ENCODE data around the gene SLC14A1.
"Not testable (repeated sequence)": the region's sequence is repeated elsewhere in the genome, so short reads cannot be mapped to it uniquely, and the experiment has no call there.

Gene SLC14A1

DNA sequence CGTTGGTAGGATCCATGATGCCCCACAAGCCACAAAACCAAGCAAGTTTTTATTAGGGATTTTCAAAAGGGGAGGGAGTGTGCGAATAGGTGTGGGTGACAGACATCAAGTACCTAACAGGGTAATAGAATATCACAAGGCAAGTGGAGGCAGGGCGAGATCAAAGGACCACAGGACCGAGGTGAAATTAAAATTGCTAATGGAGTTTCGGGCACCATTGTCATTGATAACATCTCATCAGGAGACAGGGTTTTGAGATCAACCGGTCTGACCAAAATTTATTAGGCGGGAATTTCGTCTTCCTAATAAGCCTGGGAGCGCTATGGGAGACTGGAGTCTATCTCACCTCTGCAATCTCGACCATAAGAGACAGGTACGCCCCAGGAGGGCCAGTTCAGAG, 33.7 kb downstream of the SLC14A1 start:
- not testable (repeated sequence) for H3K36me3 Mint-ChIP-seq (ENCODE audit: low read depth); H3K4me1 Mint-ChIP-seq (ENCODE audit: low read depth); H3K27ac Mint-ChIP-seq; DNase-seq; H3K9me3 Mint-ChIP-seq; H3K4me3 Mint-ChIP-seq
- H3K27me3 Mint-ChIP-seq = peaks cover 24% of the 10 kb centered on the region

- no peak for DNase-seq
- Mint-ChIP-seq H3K27ac (no peak overlapping the region), H3K36me3 (ENCODE audit: low read depth) (no peaks in the 10 kb centered on the region), H3K27me3 (peaks cover 16% of the 10 kb centered on the region), H3K4me3 (no peak overlapping the region), H3K4me1 (ENCODE audit: low read depth) (peaks cover 2% of the 10 kb centered on the region), H3K9me3 (no peaks in the 10 kb centered on the region)
Measured at GRCh38 chr18:45760462-45761036, 36.6 kb downstream of the SLC14A1 start.

GRCh38 chr18:45761512-45762114, 37.6 kb downstream of the SLC14A1 start:
- Mint-ChIP-seq H3K4me3 (no peak overlapping the region), H3K36me3 (ENCODE audit: low read depth) (no peaks in the 10 kb centered on the region), H3K27me3 (peaks cover 12% of the 10 kb centered on the region), H3K9me3 (no peaks in the 10 kb centered on the region), H3K4me1 (ENCODE audit: low read depth) (peaks cover 2% of the 10 kb centered on the region), H3K27ac (no peak overlapping the region)
- DNase-seq = no peak

DNA sequence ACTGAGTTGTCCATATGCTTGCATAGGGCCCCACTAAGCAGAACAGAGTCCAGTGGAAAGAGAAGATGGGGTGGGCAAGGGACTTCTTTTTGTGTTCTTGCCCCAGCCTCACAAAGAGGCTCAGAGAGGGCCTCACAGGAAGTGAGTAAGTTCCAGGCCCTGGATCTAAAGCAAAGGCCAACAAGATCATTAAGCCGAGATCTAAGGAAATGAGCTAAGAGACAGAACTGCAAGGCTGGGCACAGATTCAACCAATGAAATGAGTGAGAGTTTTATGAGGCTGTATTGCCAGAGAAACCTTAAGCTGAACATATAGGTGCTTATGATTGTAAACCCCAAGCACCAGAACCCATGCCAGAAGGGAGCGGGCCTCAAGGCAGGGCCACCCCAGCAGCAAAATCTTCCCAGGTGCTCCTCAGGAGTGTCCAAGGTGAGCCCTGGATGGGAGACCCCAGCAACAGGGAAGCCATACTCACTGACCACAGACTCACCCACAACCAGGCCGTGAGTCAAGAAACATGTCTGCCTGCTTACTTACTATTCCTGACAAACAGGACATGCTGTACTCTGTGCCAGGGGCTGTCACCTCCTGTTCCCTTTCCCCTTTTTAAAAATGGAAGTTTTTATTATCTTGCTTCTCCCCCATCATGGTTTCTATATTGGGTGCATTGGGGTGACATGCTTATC, 40.2 kb downstream of the SLC14A1 start:
- no peaks in the 10 kb centered on the region for H3K36me3 Mint-ChIP-seq (ENCODE audit: low read depth)
- no peak overlapping the region for H3K27ac Mint-ChIP-seq
- peaks cover 1% of the 10 kb centered on the region for H3K27me3 Mint-ChIP-seq

GRCh38 chr18:45765796-45766195, 41.8 kb downstream of the SLC14A1 start:
- Mint-ChIP-seq H3K27me3 (peaks cover 11% of the 10 kb centered on the region), H3K4me3 (no peak overlapping the region), H3K27ac (no peak overlapping the region), H3K36me3 (ENCODE audit: low read depth) (no peaks in the 10 kb centered on the region), H3K9me3 (no peaks in the 10 kb centered on the region), H3K4me1 (ENCODE audit: low read depth) (peaks cover 2% of the 10 kb centered on the region)
- no peak for DNase-seq

More for the DNA sequence above, 40.2 kb downstream of the SLC14A1 start:
- Mint-ChIP-seq H3K4me1 (ENCODE audit: low read depth) (peaks cover 2% of the 10 kb centered on the region), H3K4me3 (no peak overlapping the region), H3K9me3 (no peaks in the 10 kb centered on the region)
- DNase-seq = no peak

GRCh38 chr18:45771587-45772480, 47.9 kb downstream of the SLC14A1 start:
- H3K4me1 Mint-ChIP-seq (ENCODE audit: low read depth) = peaks cover 25% of the 10 kb centered on the region
- H3K9me3 Mint-ChIP-seq = peaks cover 4% of the 10 kb centered on the region
- H3K27ac Mint-ChIP-seq = no peak overlapping the region
- no peak for DNase-seq
- H3K27me3 Mint-ChIP-seq = peaks cover 21% of the 10 kb centered on the region
- no peaks in the 10 kb centered on the region for H3K36me3 Mint-ChIP-seq (ENCODE audit: low read depth)
- H3K4me3 Mint-ChIP-seq = no peak overlapping the region

GRCh38 chr18:45774065-45774521, 50.1 kb downstream of the SLC14A1 start:
- H3K9me3 Mint-ChIP-seq = peaks cover 4% of the 10 kb centered on the region
- H3K4me1 Mint-ChIP-seq (ENCODE audit: low read depth) = peaks cover 25% of the 10 kb centered on the region
- H3K27ac Mint-ChIP-seq = no peak overlapping the region
- DNase-seq = no peak
- no peaks in the 10 kb centered on the region for H3K36me3 Mint-ChIP-seq (ENCODE audit: low read depth)
- H3K27me3 Mint-ChIP-seq = peaks cover 24% of the 10 kb centered on the region
- no peak overlapping the region for H3K4me3 Mint-ChIP-seq

DNA sequence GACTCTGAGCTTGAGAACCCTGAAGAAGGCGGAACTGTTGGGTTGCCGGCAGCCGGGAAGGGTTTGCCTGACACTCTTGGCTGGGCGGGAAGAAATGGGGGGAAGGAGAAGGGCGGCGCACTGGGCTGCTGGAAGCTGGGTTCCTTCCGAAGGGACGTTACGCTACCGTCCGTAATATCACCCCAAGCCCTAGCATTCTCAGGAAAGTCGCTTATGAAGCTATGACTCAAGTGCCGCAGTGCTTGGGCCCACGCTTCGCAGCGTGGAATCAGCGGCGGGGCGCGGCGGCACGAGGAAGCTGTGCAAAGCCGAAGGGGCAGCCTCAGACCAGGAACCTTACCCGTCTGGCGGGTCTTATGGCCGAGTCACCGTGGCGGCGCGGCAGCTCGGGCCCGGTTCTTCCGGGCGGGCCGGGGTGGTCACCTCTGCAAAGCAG, 51.3 kb downstream of the SLC14A1 start:
- H3K27ac Mint-ChIP-seq = peak overlapping the region; percentile 77
- H3K9me3 Mint-ChIP-seq = peaks cover 4% of the 10 kb centered on the region
- peak overlapping the region; percentile 82 for H3K4me3 Mint-ChIP-seq
- no peaks in the 10 kb centered on the region for H3K36me3 Mint-ChIP-seq (ENCODE audit: low read depth)
- H3K4me1 Mint-ChIP-seq (ENCODE audit: low read depth) = peaks cover 25% of the 10 kb centered on the region
- H3K27me3 Mint-ChIP-seq = peaks cover 21% of the 10 kb centered on the region
- DNase-seq = peak; percentile 83

DNA sequence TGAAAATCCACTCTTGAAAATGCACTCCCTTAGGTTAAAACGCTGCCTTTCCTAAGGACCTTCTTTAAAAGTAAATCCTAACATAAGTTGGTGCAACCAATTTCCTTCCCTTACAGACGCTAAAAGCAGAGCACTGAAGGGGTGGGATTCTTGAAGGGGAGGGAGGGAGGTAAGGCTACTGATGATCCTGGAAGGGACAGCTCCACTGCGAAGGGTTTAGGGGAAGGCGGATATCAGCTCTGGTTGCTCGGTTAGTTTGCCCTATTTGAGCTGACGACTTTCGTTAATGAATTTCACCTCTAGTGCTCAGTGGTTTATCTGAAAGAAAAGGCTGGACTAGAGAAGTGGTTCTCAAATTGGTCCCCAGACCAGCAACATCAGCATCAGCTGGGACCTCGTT, 51.8 kb downstream of the SLC14A1 start:
- DNase-seq = peak; percentile 31
- Mint-ChIP-seq H3K27me3 (peaks cover 18% of the 10 kb centered on the region), H3K4me3 (peak overlapping the region; percentile 82), H3K36me3 (ENCODE audit: low read depth) (no peaks in the 10 kb centered on the region), H3K27ac (peak overlapping the region; percentile 77), H3K4me1 (ENCODE audit: low read depth) (peaks cover 25% of the 10 kb centered on the region), H3K9me3 (peaks cover 4% of the 10 kb centered on the region)

- Mint-ChIP-seq H3K4me3 (no peak overlapping the region), H3K4me1 (ENCODE audit: low read depth) (peaks cover 21% of the 10 kb centered on the region), H3K27me3 (peaks cover 18% of the 10 kb centered on the region), H3K9me3 (peaks cover 4% of the 10 kb centered on the region), H3K27ac (no peak overlapping the region), H3K36me3 (ENCODE audit: low read depth) (no peaks in the 10 kb centered on the region)
- no peak for DNase-seq
Measured at GRCh38 chr18:45777393-45777792, 53.4 kb downstream of the SLC14A1 start.

DNA sequence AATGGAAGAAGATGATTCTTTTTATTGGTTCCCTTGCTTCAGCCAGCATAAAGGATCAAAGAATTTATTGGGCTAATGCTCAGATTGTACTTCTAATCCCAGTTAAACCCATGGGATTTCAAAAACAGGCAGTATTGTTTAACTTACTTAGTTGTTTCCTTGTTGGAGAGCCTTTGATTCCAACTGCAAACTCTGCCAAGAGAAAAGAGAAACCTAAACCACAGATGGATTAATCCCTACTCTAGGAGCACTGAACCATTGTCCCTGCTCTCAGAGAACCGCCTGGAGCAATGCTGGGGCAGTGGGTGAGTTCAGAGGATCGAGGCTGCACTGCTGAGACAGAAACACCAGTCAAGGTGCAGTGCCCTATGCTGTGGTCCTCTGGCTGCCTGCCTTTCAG, 56.6 kb downstream of the SLC14A1 start:
- no peak for DNase-seq
- Mint-ChIP-seq H3K4me3 (no peak overlapping the region), H3K27ac (no peak overlapping the region), H3K4me1 (ENCODE audit: low read depth) (peaks cover 5% of the 10 kb centered on the region), H3K36me3 (ENCODE audit: low read depth) (no peaks in the 10 kb centered on the region), H3K9me3 (no peaks in the 10 kb centered on the region), H3K27me3 (peaks cover 14% of the 10 kb centered on the region)

- Mint-ChIP-seq H3K4me3 (no peak overlapping the region), H3K27me3 (peaks cover 4% of the 10 kb centered on the region), H3K9me3 (no peaks in the 10 kb centered on the region), H3K4me1 (ENCODE audit: low read depth) (peaks cover 3% of the 10 kb centered on the region), H3K36me3 (ENCODE audit: low read depth) (no peaks in the 10 kb centered on the region), H3K27ac (no peak overlapping the region)
- no peak for DNase-seq
Measured at GRCh38 chr18:45782662-45783061, 58.7 kb downstream of the SLC14A1 start.

- no peak overlapping the region for H3K4me3 Mint-ChIP-seq
- H3K9me3 Mint-ChIP-seq = no peaks in the 10 kb centered on the region
- no peaks in the 10 kb centered on the region for H3K36me3 Mint-ChIP-seq (ENCODE audit: low read depth)
- H3K27ac Mint-ChIP-seq = no peak overlapping the region
- DNase-seq = no peak
- H3K27me3 Mint-ChIP-seq = peaks cover 4% of the 10 kb centered on the region
- H3K4me1 Mint-ChIP-seq (ENCODE audit: low read depth) = peaks cover 3% of the 10 kb centered on the region
Measured at GRCh38 chr18:45783097-45784075, 59.4 kb downstream of the SLC14A1 start.
